Breast epithelium (tissue), 3 donors: ENCODE results near the gene ATXN10.

Experiments used
- POLR2A ChIP-seq: fragments of 450-650 bp; IDR thresholded peaks from one replicate; pipeline ENCODE4 v1.6.1; 2016; ENCODE audit warnings: antibody characterized with exemption, mild to moderate bottlenecking, moderate library complexity
- POLR2AphosphoS5 ChIP-seq, 3 donors: sonication (generic); formaldehyde crosslinking; IDR thresholded peaks; one replicate each; pipeline ENCODE4 v1.6.1; 2017; ENCODE audit warnings: antibody characterized with exemption in 3 of 3
- TF ChIP-seq, protein P1 (sequence below), 3 donors: fragments of 450-650 bp; IDR thresholded peaks; one replicate each; pipeline ENCODE4 v1.5.1; 2016 to 2017; ENCODE audit warnings: antibody characterized with exemption in 3 of 3, mild to moderate bottlenecking in 3 of 3, moderate library complexity in 3 of 3

DNA sequence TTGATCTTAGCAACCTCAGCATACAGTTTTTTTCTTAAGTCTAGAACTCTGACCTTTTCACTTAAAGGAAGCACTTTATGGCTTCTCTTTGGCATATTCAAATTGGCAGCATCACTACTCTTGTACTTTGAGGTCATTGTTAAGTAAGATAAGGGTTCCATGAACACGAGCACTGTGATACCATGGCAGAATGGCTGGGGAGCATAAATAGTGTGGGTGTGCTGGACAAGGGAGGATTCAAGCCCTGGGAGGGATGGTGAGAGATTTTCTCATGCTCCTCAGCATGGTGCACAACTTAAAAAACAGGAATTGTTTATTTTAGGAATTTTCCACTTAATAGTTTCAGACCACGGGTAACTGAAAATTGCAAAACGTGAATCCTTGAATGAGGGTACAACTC lies 111.4 kb downstream of the ATXN10 start:
- TF ChIP-seq, protein P1, sequence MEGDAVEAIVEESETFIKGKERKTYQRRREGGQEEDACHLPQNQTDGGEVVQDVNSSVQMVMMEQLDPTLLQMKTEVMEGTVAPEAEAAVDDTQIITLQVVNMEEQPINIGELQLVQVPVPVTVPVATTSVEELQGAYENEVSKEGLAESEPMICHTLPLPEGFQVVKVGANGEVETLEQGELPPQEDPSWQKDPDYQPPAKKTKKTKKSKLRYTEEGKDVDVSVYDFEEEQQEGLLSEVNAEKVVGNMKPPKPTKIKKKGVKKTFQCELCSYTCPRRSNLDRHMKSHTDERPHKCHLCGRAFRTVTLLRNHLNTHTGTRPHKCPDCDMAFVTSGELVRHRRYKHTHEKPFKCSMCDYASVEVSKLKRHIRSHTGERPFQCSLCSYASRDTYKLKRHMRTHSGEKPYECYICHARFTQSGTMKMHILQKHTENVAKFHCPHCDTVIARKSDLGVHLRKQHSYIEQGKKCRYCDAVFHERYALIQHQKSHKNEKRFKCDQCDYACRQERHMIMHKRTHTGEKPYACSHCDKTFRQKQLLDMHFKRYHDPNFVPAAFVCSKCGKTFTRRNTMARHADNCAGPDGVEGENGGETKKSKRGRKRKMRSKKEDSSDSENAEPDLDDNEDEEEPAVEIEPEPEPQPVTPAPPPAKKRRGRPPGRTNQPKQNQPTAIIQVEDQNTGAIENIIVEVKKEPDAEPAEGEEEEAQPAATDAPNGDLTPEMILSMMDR (IDR thresholded peaks at IDR 0.05) = no peak
- TF ChIP-seq POLR2AphosphoS5 (IDR thresholded peaks at IDR 0.05) (no peak), POLR2A (no peak)
